IPS DF 6.9 (cell line): ENCODE results near the gene EFCAB6.

Source experiments
- DNase-seq: peaks from one replicate; pipeline ENCODE4 v3.0.0-alpha.2; 2013; ENCODE audit warnings: low read depth, low spot score
- H3K27ac ChIP-seq: one replicate; pipeline ENCODE4 v1.5.1; 2013; ENCODE audit warnings: low read length, control low read depth
- H3K27me3 ChIP-seq: 2 replicates; pipeline ENCODE4 v1.6.1; 2013; ENCODE audit warnings: mild to moderate bottlenecking, low read length; ENCODE audit not compliant: control insufficient read depth, insufficient read depth
- H3K36me3 ChIP-seq: 2 replicates; pipeline ENCODE4 v1.6.1; 2013; ENCODE audit warnings: low read length; ENCODE audit not compliant: control insufficient read depth, insufficient read depth
- H3K4me1 ChIP-seq: 2 replicates; pipeline ENCODE4 v1.6.1; 2013; ENCODE audit warnings: low read length; ENCODE audit not compliant: control insufficient read depth, insufficient read depth
- H3K4me3 ChIP-seq: 2 replicates; pipeline ENCODE4 v1.5.1; 2013; ENCODE audit warnings: mild to moderate bottlenecking, low read length
- H3K9me3 ChIP-seq: 2 replicates; pipeline ENCODE4 v1.6.1; 2013; ENCODE audit warnings: low read length, inconsistent platforms; ENCODE audit not compliant: control insufficient read depth, insufficient read depth
- WGBS: extraction: QIAGEN DNeasy Blood & Tissue Kit; methylation state at CpG from one replicate; pipeline ENCODE4 v1.1.7; 2013; ENCODE audit warnings: mixed read lengths, missing lambda C conversion rate; ENCODE audit not compliant: insufficient read length, insufficient coverage; 5-methylcytosine and 5-hydroxymethylcytosine counted together

EFCAB6 gene

DNA sequence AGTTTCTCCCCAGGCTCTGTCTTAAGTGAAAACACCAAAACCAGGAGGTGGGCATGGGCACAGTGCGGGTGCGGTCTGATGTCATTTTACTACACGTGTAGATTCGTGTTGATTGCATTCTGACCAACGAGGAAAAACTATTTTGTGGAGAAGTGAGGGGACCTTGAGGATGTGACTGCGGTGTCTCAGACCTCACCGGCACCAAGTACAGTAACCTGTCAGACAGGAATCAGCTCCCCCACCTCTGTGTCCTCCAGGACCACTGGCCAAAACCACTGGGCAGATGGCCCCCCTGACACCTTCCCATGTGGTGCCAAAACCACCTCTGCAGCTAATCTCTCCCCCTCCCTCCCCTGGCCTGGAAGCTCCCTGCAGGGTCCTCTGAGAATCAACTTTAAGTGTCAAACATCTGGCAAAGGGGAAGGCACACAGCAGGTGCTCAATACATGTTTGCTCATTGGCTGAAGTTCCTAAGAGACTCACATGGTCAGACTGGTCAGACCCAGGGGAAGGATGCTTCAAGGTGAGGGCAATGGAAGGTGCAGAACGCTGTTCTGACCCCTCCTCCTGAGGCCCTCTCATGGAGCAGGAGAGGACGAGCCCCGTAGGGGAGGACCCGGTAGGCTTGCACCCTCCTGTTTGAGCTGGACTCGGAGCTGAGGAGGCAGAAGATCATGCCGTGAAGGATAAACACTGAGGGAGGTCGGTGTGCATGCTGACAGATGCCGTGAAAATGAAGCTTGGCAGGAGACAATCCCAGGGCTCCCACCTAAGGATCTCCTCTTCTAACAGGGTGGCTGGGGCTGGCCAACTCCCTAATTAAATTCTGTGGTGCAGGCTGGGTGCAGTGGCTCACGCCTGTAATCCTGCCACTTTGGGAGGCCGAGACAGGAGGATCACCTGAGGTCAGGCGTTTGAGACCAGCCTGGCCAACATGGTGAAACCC lies 270.4 kb downstream of the EFCAB6 start:
- Histone ChIP-seq H3K9me3 (0 out of 2 replicates have a peak, but pooled peaks cover 1% of the 10 kb centered on the region), H3K4me3 (no peak overlapping the region), H3K27me3 (no peaks in the 10 kb centered on the region), H3K27ac (no peak overlapping the region), H3K4me1 (no peaks in the 10 kb centered on the region; the same call in 1 of the 2 replicates), H3K36me3 (no peaks in the 10 kb centered on the region; the same call in 1 of the 2 replicates)
- WGBS, result no CpG with 5 or more reads among the region's 18 CpGs
- no peak for DNase-seq

GRCh38 chr22:43541022-43541421 lies 271.1 kb downstream of the EFCAB6 start:
- Histone ChIP-seq H3K27ac (no peak overlapping the region), H3K27me3 (no peaks in the 10 kb centered on the region), H3K4me1 (no peaks in the 10 kb centered on the region; the same call in 1 of the 2 replicates), H3K36me3 (no peaks in the 10 kb centered on the region; the same call in 1 of the 2 replicates), H3K4me3 (no peak overlapping the region), H3K9me3 (0 out of 2 replicates have a peak, but pooled peaks cover 1% of the 10 kb centered on the region)
- WGBS, result no CpG with 5 or more reads among the region's 6 CpGs
- DNase-seq, result no peak

GRCh38 chr22:43540529-43540923 lies 271.6 kb downstream of the EFCAB6 start:
- H3K4me3 ChIP-seq, result no peak overlapping the region
- H3K27ac ChIP-seq, result no peak overlapping the region
- no CpG with 5 or more reads among the region's 4 CpGs for whole genome bisulfite sequencing
- 0 out of 2 replicates have a peak, but pooled peaks cover 1% of the 10 kb centered on the region for H3K9me3 ChIP-seq
- H3K27me3 ChIP-seq, result no peaks in the 10 kb centered on the region
- DNase-seq, result no peak
- H3K36me3 ChIP-seq, result no peaks in the 10 kb centered on the region; the same call in 1 of the 2 replicates
- no peaks in the 10 kb centered on the region; the same call in 1 of the 2 replicates for H3K4me1 ChIP-seq

DNA sequence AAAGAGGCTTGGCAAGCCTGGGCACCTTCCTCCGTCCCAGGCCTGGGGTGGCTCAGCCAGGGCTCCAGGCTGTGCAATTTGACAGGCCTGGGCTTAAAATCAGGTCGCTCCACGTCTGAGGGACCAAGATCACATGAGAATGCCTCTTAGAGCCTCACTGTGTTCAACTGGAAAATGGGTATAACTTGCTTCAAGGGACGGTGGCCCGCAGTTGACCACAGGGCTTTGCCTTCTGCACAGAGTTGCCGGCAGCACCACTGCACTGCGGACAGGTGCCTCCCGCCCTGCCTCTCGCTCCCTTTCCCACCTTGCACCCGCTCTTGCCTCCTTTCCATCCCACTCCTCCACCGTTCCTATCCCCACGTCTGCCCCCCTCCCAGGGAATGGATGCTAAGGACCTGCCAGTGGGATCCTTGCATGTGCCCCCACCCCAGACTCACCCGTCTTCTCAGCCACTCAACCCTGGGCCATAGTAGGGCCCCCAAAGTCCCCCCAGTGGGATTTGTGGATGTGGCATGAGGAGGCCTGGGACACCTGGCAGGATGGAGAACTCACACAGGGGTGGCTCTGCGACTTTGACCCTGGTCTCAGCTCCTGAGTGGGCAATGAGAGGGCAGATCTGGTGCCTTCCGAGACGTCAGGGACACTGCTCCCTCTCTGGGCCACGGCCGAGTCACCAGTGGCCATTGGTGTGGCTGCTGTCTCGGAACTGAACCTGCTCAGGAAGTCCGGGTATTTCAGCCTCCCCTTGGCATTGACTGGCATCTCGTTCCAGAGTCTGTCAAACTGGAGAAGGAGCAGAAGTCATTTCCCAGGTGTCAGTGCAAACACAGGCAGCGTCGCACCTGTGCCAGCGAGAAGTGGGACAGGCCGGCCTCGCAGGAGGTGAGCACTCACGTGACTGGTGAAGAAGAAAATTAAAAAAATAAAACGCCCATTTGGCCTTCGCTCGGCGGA lies 272.3 kb downstream of the EFCAB6 start:
- DNase-seq, result no peak
- WGBS, result no CpG with 5 or more reads among the region's 31 CpGs

GRCh38 chr22:43537019-43537585 lies 275.0 kb downstream of the EFCAB6 start:
- H3K36me3 ChIP-seq, result no peaks in the 10 kb centered on the region; the same call in 1 of the 2 replicates
- H3K27me3 ChIP-seq, result no peaks in the 10 kb centered on the region
- no peak overlapping the region for H3K4me3 ChIP-seq
- no peak for DNase-seq
- 0 out of 2 replicates have a peak, but pooled peaks cover 1% of the 10 kb centered on the region for H3K9me3 ChIP-seq
- no CpG with 5 or more reads among the region's 14 CpGs for WGBS
- H3K4me1 ChIP-seq, result no peaks in the 10 kb centered on the region; the same call in 1 of the 2 replicates
- no peak overlapping the region for H3K27ac ChIP-seq

More for the DNA sequence above, 272.3 kb downstream of the EFCAB6 start:
- no peaks in the 10 kb centered on the region; the same call in 1 of the 2 replicates for H3K4me1 ChIP-seq
- H3K27ac ChIP-seq, result no peak overlapping the region
- H3K27me3 ChIP-seq, result no peaks in the 10 kb centered on the region
- H3K4me3 ChIP-seq, result no peak overlapping the region
- no peaks in the 10 kb centered on the region; the same call in 1 of the 2 replicates for H3K36me3 ChIP-seq
- H3K9me3 ChIP-seq, result 0 out of 2 replicates have a peak, but pooled peaks cover 1% of the 10 kb centered on the region

- H3K4me3 ChIP-seq, result no peak overlapping the region
- WGBS, result no CpG with 5 or more reads among the region's 5 CpGs
- H3K36me3 ChIP-seq, result no peaks in the 10 kb centered on the region; the same call in 1 of the 2 replicates
- H3K4me1 ChIP-seq, result no peaks in the 10 kb centered on the region; the same call in 1 of the 2 replicates
- H3K27me3 ChIP-seq, result no peaks in the 10 kb centered on the region
- DNase-seq, result no peak
- no peak overlapping the region for H3K27ac ChIP-seq
- 0 out of 2 replicates have a peak, but pooled peaks cover 1% of the 10 kb centered on the region for H3K9me3 ChIP-seq
Measured at GRCh38 chr22:43535741-43536140, 276.4 kb downstream of the EFCAB6 start.

DNA sequence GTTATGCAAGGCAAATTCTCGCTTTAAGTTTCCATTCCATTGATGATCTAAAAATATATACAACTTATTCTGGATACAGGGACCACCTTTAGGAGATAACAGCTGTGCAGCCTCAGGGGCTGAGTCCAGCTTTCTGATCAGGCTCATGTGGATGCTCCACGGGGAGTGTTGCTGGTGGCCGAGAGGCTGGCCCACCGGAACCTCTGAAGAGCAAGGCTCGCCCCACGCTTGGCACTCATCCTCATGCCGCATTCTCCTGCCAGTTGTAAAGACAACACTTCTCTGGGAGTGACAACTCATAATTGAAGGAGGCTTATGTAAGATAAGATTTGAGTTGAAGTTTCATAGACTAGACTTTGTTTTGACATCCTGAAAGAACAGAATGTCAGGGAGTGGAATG lies 276.8 kb downstream of the EFCAB6 start:
- Histone ChIP-seq H3K36me3 (no peaks in the 10 kb centered on the region; the same call in 1 of the 2 replicates), H3K4me3 (no peak overlapping the region), H3K27ac (no peak overlapping the region), H3K9me3 (0 out of 2 replicates have a peak, but pooled peaks cover 1% of the 10 kb centered on the region), H3K27me3 (no peaks in the 10 kb centered on the region), H3K4me1 (no peaks in the 10 kb centered on the region; the same call in 1 of the 2 replicates)
- no CpG with 5 or more reads among the region's 7 CpGs for WGBS
- no peak for DNase-seq

GRCh38 chr22:43534916-43535315 lies 277.2 kb downstream of the EFCAB6 start:
- no peak overlapping the region for H3K27ac ChIP-seq
- no CpG with 5 or more reads among the region's 6 CpGs for WGBS

DNA sequence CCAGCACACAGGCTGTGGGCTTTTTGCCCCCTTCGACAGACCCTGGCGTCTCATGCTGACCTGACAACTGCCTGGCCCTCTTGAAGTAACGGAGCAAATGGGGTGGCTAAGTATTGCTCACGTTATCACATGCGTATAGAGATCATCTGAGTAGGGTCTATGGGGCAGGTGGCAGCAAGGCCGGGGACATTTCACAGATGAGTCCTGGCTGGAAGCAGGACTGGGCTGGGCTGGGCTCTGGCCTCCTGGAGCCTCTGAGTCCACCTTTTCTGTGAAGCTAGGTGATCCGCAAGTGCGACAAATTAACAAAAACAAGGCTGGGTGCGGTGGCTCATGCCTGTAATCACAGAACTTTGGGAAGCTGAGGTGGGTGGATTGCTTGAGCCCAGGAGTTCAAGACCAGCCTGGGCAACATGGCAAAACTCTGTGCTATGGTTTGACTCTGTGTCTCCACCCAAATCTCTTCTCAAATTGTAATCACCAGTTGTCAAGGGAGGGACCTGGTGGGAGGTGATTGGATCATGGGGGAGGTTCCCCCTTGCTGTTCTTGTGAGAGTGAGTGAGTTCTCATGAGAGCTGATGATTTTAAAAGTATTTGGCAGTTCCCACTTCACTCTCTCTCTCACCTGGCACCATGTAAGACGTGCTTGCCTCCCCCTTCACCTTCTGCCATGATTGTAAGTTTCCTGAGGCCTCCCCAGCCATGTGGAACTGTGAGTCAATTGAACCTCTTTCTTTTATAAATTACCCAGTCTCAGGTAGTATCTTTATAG lies 278.3 kb downstream of the EFCAB6 start:
- Histone ChIP-seq H3K9me3 (0 out of 2 replicates have a peak, but pooled peaks cover 1% of the 10 kb centered on the region), H3K36me3 (no peaks in the 10 kb centered on the region), H3K27me3 (no peaks in the 10 kb centered on the region), H3K4me1 (no peaks in the 10 kb centered on the region), H3K4me3 (no peak overlapping the region), H3K27ac (no peak overlapping the region)
- WGBS, result no CpG with 5 or more reads among the region's 10 CpGs
- no peak for DNase-seq

More at GRCh38 chr22:43534916-43535315, 277.2 kb downstream of the EFCAB6 start:
- Histone ChIP-seq H3K9me3 (0 out of 2 replicates have a peak, but pooled peaks cover 1% of the 10 kb centered on the region), H3K27me3 (no peaks in the 10 kb centered on the region), H3K4me1 (no peaks in the 10 kb centered on the region), H3K36me3 (no peaks in the 10 kb centered on the region; the same call in 1 of the 2 replicates), H3K4me3 (no peak overlapping the region)
- no peak for DNase-seq
